Suprapubic skin (tissue), 4 donors: Measurements from ENCODE around the gene LRFN3. TPM values are rescaled to one million over a fixed set of nuclear protein-coding genes. Genes with fewer than 3 reads are reported as not detected.
"Not testable (repeated sequence)": the region's sequence is repeated elsewhere in the genome, so short reads cannot be mapped to it uniquely, and the experiment has no call there.

ENCODE experiments used
- DNase-seq, 2 donors: peaks; one replicate each; pipeline ENCODE4 v3.0.0-alpha.2; 2019; ENCODE audit warnings: low spot score in 2 of 2
- H3K27ac ChIP-seq: fragments of 200-600 bp; sonication (generic); one replicate; pipeline ENCODE4 v1.5.1; 2019
- H3K27me3 ChIP-seq: fragments of 200-600 bp; sonication (generic); one replicate; pipeline ENCODE4 v1.5.1; 2019
- H3K36me3 ChIP-seq: fragments of 200-600 bp; sonication (generic); one replicate; pipeline ENCODE4 v1.5.1; 2019
- H3K4me1 ChIP-seq: fragments of 200-600 bp; sonication (generic); one replicate; pipeline ENCODE4 v1.5.1; 2019
- H3K4me3 ChIP-seq: fragments of 200-600 bp; sonication (generic); one replicate; pipeline ENCODE4 v1.5.1; 2019; ENCODE audit warnings: mild to moderate bottlenecking
- H3K9me3 ChIP-seq: fragments of 200-600 bp; sonication (generic); one replicate; pipeline ENCODE4 v1.5.1; 2019
- CTCF ChIP-seq, 2 donors: fragments of 200-600 bp in 1 of 2; fragments of 450-650 bp in 1 of 2; sonication (generic) in 1 of 2; IDR thresholded peaks; one replicate each; pipeline ENCODE4 v1.5.1; 2016 to 2019; ENCODE audit warnings: antibody characterized with exemption in 2 of 2, mild to moderate bottlenecking in 1 of 2, moderate library complexity in 1 of 2
- EP300 ChIP-seq: sonication (generic); formaldehyde crosslinking; IDR thresholded peaks from one replicate; pipeline ENCODE4 v1.6.1; 2017; ENCODE audit warnings: antibody characterized with exemption
- POLR2A ChIP-seq, 2 donors: fragments of 450-650 bp; IDR thresholded peaks; one replicate each; pipeline ENCODE4 v1.6.1; 2017; ENCODE audit warnings: antibody characterized with exemption in 2 of 2, mild to moderate bottlenecking in 2 of 2, moderate library complexity in 2 of 2
- POLR2AphosphoS5 ChIP-seq, 3 donors: sonication (generic); formaldehyde crosslinking; IDR thresholded peaks; one replicate each; pipeline ENCODE4 v1.6.1; 2017; ENCODE audit warnings: antibody characterized with exemption in 3 of 3
- WGBS: methylation state at CpG from one replicate; pipeline ENCODE4 v1.1.5; 2018; 5-methylcytosine and 5-hydroxymethylcytosine counted together
- total RNA-seq, 4 donors: library from RNA; depleted of rRNA; stranded (reverse); fragments of >200 nt; gene quantifications; one replicate each; pipeline ENCODE4 v1.1.0, GENCODE V29; 2016

The LRFN3 gene
- total RNA-seq, 4 donors from 2014 or later: 10.9 to 18.3 (median 12.8) TPM

GRCh38 chr19:35908973-35909683 lies 27.0 kb upstream of the LRFN3 start:
- H3K4me3 ChIP-seq: no peak overlapping the region
- H3K27ac ChIP-seq: peak overlapping the region; percentile 34
- H3K9me3 ChIP-seq: no peaks in the 10 kb centered on the region
- H3K4me1 ChIP-seq: peaks cover 10% of the 10 kb centered on the region
- TF ChIP-seq EP300 (no peak), CTCF (IDR thresholded peaks at IDR 0.05) (no peak), POLR2AphosphoS5 (IDR thresholded peaks at IDR 0.05) (no peak), POLR2A (IDR thresholded peaks at IDR 0.05) (no peak)
- no peaks in the 10 kb centered on the region for H3K27me3 ChIP-seq
- DNase-seq: peak in 1 of 2 donors; percentile 81
- no peaks in the 10 kb centered on the region for H3K36me3 ChIP-seq
- 66% methylated on average over 10 of the region's 10 CpGs for WGBS

- Histone ChIP-seq H3K27ac (peak overlapping the region; percentile 3), H3K4me1 (peaks cover 10% of the 10 kb centered on the region), H3K36me3 (no peaks in the 10 kb centered on the region), H3K27me3 (no peaks in the 10 kb centered on the region), H3K9me3 (no peaks in the 10 kb centered on the region), H3K4me3 (no peak overlapping the region)
- TF ChIP-seq EP300: no peak
- no peak for TF ChIP-seq POLR2AphosphoS5 (IDR thresholded peaks at IDR 0.05)
- TF ChIP-seq POLR2A (IDR thresholded peaks at IDR 0.05): no peak
- no peak for TF ChIP-seq CTCF (IDR thresholded peaks at IDR 0.05)
- 70% methylated on average over 3 of the region's 6 CpGs for WGBS
- no peak for DNase-seq
These were observed 26.5 kb upstream of the LRFN3 start for GRCh38 chr19:35909684-35910035.

- DNase-seq, H3K9me3 ChIP-seq, H3K27me3 ChIP-seq, H3K27ac ChIP-seq, H3K4me3 ChIP-seq, H3K36me3 ChIP-seq: not testable (repeated sequence)
- peaks cover 10% of the 10 kb centered on the region for H3K4me1 ChIP-seq
- 92% methylated on average over 14 of the region's 14 CpGs for WGBS
These were observed 25.8 kb upstream of the LRFN3 start for GRCh38 chr19:35910355-35910754.

- no peaks in the 10 kb centered on the region for H3K27me3 ChIP-seq
- TF ChIP-seq POLR2AphosphoS5 (IDR thresholded peaks at IDR 0.05) (no peak), EP300 (no peak), POLR2A (IDR thresholded peaks at IDR 0.05) (no peak), CTCF (IDR thresholded peaks at IDR 0.05) (no peak)
- 60% methylated on average over 3 of the region's 3 CpGs for WGBS
- H3K36me3 ChIP-seq: no peaks in the 10 kb centered on the region
- no peaks in the 10 kb centered on the region for H3K9me3 ChIP-seq
- H3K4me1 ChIP-seq: peaks cover 10% of the 10 kb centered on the region
- no peak for DNase-seq
- H3K27ac ChIP-seq: no peak overlapping the region
- H3K4me3 ChIP-seq: no peak overlapping the region
These were observed 25.0 kb upstream of the LRFN3 start for GRCh38 chr19:35911173-35911572.

- Histone ChIP-seq H3K27ac (no peak overlapping the region), H3K4me1 (peaks cover 6% of the 10 kb centered on the region)
- 48% methylated on average over 5 of the region's 5 CpGs for WGBS
These were observed 24.4 kb upstream of the LRFN3 start for GRCh38 chr19:35911790-35912189.

More at GRCh38 chr19:35911790-35912189, 24.4 kb upstream of the LRFN3 start:
- no peak for DNase-seq
- Histone ChIP-seq H3K36me3 (no peaks in the 10 kb centered on the region), H3K9me3 (no peaks in the 10 kb centered on the region), H3K27me3 (no peaks in the 10 kb centered on the region), H3K4me3 (no peak overlapping the region)
- TF ChIP-seq EP300 (no peak), POLR2AphosphoS5 (IDR thresholded peaks at IDR 0.05) (no peak), POLR2A (IDR thresholded peaks at IDR 0.05) (no peak), CTCF (IDR thresholded peaks at IDR 0.05) (no peak)
